ENCODE data around the gene RAET1L. TPM values are rescaled to one million over a fixed set of nuclear protein-coding genes. Genes with fewer than 3 reads are reported as not detected.
"Not testable (repeated sequence)": the region's sequence is repeated elsewhere in the genome, so short reads cannot be mapped to it uniquely, and the experiment has no call there.

Gene RAET1L
- total and polyA plus RNA-seq, 10 of the 15 experiments (the other 5 are each of a cell fraction or from before 2014, with no cell fraction given): not detected

- H3K9ac ChIP-seq (ENCODE audit: control insufficient read depth, insufficient read depth, low read length); H3K4me2 ChIP-seq (ENCODE audit: control insufficient read depth, insufficient read depth); H3K4me3 ChIP-seq; H3K27me3 ChIP-seq (replicated peaks in 1 of 2; ENCODE audit: control insufficient read depth in 2 of 2, insufficient read depth in 2 of 2, low read length in 1 of 2); H2AFZ ChIP-seq (ENCODE audit: control insufficient read depth, low read depth, low read length); intact Hi-C loops (cut with micrococcal nuclease; ENCODE audit: unreplicated experiment); H3K27ac ChIP-seq (ENCODE audit: control insufficient read depth, insufficient read depth); DNase-seq (ENCODE audit: low read depth, low spot score); H3K79me2 ChIP-seq (ENCODE audit: control insufficient read depth, insufficient read depth, low read length); FAIRE-seq; ATAC-seq; BruUV-seq (replicated peaks); H3K36me3 ChIP-seq (ENCODE audit: control insufficient read depth in 2 of 2, insufficient read depth in 2 of 2, low read length in 1 of 2); H4K20me1 ChIP-seq (ENCODE audit: control insufficient read depth, insufficient read depth); POLR2A ChIA-PET; H3K9me3 ChIP-seq (replicated peaks; ENCODE audit: control insufficient read depth, insufficient read depth, low read length); H3K4me1 ChIP-seq (ENCODE audit: control insufficient read depth, insufficient read depth, low read length): not testable (repeated sequence)
- SMC1A ChIA-PET (ENCODE audit: uncharacterized antibody, unreplicated experiment): interaction anchor here (1.7 kb wide), 1 partner anchor 321 kb away, joined by 8 read pairs; no protein-coding TSS in a partner anchor
- in situ Hi-C loops (cut with MboI): loop anchor here (5.0 to 10.0 kb wide), 2 partner anchors 320 to 738 kb away; no protein-coding TSS in a partner anchor
- RAD21 ChIA-PET (ENCODE audit: unreplicated experiment): interaction anchor here (1.0 to 1.8 kb wide), 3 partner anchors 321 to 743 kb away, joined by 3 to 6 read pairs (median 3); no protein-coding TSS in a partner anchor
- CTCF ChIA-PET: interaction anchor here (0.6 to 8.7 kb wide), 4 partner anchors 267 to 741 kb away, joined by 3 to 115 read pairs (median 4); no protein-coding TSS in a partner anchor
- WGBS (ENCODE audit: insufficient coverage, insufficient replicate concordance, low lambda C conversion rate, missing lambda C conversion rate): 57% methylated on average over 4 of the region's 4 CpGs
Measured at GRCh38 chr6:150074396-150075033, 49.2 kb upstream of the RAET1L start.

- DNase-seq (ENCODE audit: low read depth, low spot score): no peak
- H3K27ac ChIP-seq (ENCODE audit: control insufficient read depth, insufficient read depth): no peak overlapping the region
- WGBS (ENCODE audit: insufficient coverage, insufficient replicate concordance, low lambda C conversion rate, missing lambda C conversion rate): 25% methylated on average over 8 of the region's 8 CpGs
- no TSS peak for BruUV-seq (replicated peaks)
- ChIA-PET RAD21 (ENCODE audit: unreplicated experiment) (no interaction called here), SMC1A (ENCODE audit: uncharacterized antibody, unreplicated experiment) (no interaction called here), CTCF (interaction anchor here (1.2 to 1.6 kb wide), 3 partner anchors 263 to 323 kb away, joined by 4 to 8 read pairs (median 4); no protein-coding TSS in a partner anchor), POLR2A (no interaction called here)
- H3K4me3 ChIP-seq: no peak overlapping the region
- FAIRE-seq: no peak
- no peaks in the 10 kb centered on the region for H3K79me2 ChIP-seq (ENCODE audit: control insufficient read depth, insufficient read depth, low read length)
- H3K4me2 ChIP-seq (ENCODE audit: control insufficient read depth, insufficient read depth): no peak overlapping the region
- H3K4me1 ChIP-seq (ENCODE audit: control insufficient read depth, insufficient read depth, low read length): no peaks in the 10 kb centered on the region
- intact Hi-C loops (cut with micrococcal nuclease; ENCODE audit: unreplicated experiment) (no loop called here), in situ Hi-C loops (cut with MboI) (loop anchor here (5.0 to 10.0 kb wide), 2 partner anchors 323 to 740 kb away; no protein-coding TSS in a partner anchor)
- ATAC-seq: 0 out of 3 replicates have a peak, but pooled peaks have one; percentile 10
- no peak overlapping the region for H2AFZ ChIP-seq (ENCODE audit: control insufficient read depth, low read depth, low read length)
- no peaks in the 10 kb centered on the region for H3K9me3 ChIP-seq (replicated peaks; ENCODE audit: control insufficient read depth, insufficient read depth, low read length)
- TF ChIP-seq MAX (IDR thresholded peaks at IDR 0.05; ENCODE audit: low read depth, low read length) (no peak), MTA3 (IDR thresholded peaks at IDR 0.05; ENCODE audit: borderline replicate concordance, low read length) (no peak), POU2F2 (IDR thresholded peaks at IDR 0.05; ENCODE audit: borderline replicate concordance, low read depth, low read length) (no peak), TCF12 (IDR thresholded peaks at IDR 0.05; ENCODE audit: low read depth, low read length) (no peak), STAT3 (IDR thresholded peaks at IDR 0.05; ENCODE audit: low read depth, low read length) (no peak), MLLT1 (IDR thresholded peaks at IDR 0.05) (no peak), NR2C1 (IDR thresholded peaks at IDR 0.05) (no peak), CBX5 (IDR thresholded peaks at IDR 0.05; ENCODE audit: low read depth) (no peak), WRNIP1 (IDR thresholded peaks at IDR 0.05; ENCODE audit: borderline replicate concordance, low read depth, low read length) (no peak)
- peaks cover 0 to 2% of the 10 kb centered on the region in 2 experiments; a peak in 1 of 4 replicates for H3K27me3 ChIP-seq (replicated peaks in 1 of 2; ENCODE audit: control insufficient read depth in 2 of 2, insufficient read depth in 2 of 2, low read length in 1 of 2)
- H4K20me1 ChIP-seq (ENCODE audit: control insufficient read depth, insufficient read depth): no peaks in the 10 kb centered on the region
- no peak overlapping the region for H3K9ac ChIP-seq (ENCODE audit: control insufficient read depth, insufficient read depth, low read length)
- no peaks in the 10 kb centered on the region for H3K36me3 ChIP-seq (ENCODE audit: control insufficient read depth in 2 of 2, insufficient read depth in 2 of 2, low read length in 1 of 2)
Measured at GRCh38 chr6:150072201-150072600, 46.9 kb upstream of the RAET1L start.
